ENCODE data around the gene MEAF6. TPM values are rescaled to one million over a fixed set of nuclear protein-coding genes. Genes with fewer than 3 reads are reported as not detected.

MEAF6 gene
- total RNA-seq, 1 experiment from 2014 or later, result 51.6 TPM

DNA sequence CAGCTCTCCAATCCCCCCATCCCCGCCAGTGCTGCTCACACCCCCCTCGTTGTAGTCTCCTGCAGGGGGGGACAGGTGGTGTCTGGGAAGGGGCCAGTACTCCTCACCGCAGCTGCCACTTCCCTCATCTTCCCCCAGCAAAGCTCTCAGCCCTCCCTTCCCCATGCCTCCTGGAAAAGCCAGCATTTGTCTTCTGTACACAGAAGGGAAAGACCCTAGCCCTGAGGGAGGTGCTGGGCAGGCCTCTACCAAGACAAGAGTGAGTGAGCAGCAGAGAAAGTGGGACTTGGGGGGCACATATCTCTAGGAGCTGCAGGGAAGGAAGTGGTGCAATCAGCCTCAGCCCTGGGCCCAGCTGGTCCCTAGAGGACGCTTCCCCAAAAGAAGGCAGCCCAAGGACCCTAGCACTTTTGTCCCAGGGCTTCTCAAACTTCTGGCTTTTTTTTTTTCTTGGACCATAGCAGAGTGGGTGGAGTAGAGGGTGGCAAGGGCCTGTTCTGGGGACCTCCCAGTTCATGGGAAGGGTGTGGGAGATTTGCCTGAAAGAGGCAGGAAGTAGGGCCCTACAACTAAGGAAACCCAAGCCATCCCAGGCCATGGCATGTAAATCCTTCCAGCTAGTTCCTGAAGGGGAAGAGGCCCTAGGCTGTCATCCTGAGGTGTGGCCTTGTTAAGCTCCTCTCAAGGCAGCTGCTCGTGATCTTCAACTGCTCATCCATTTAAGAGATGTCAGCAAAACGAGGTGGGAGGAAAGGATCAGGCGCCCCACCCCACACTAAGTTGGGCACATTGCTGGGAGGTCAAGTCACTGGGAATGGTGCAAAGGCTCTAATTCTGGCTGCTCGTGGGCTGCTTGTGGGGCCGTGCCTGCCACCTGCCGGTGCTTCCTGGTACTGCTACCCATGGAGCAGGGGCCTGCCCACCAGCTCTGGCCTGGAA lies 27.6 kb downstream of the MEAF6 start:
- Histone ChIP-seq H3K9ac (ENCODE audit: extremely low read depth, insufficient read length, low read length) (no peak overlapping the region), H4K91ac (ENCODE audit: insufficient read length, low read depth, low read length) (no peak overlapping the region), H4K5ac (ENCODE audit: insufficient read length, low read depth, low read length) (no peak overlapping the region), H3K79me2 (ENCODE audit: insufficient read depth, low read length) (no peaks in the 10 kb centered on the region), H4K20me1 (ENCODE audit: control insufficient read depth, insufficient read depth, insufficient read length) (no peaks in the 10 kb centered on the region), H2BK5ac (ENCODE audit: insufficient read length, low read length) (no peak overlapping the region), H3T11ph (ENCODE audit: low read length) (no peak overlapping the region), H3K18ac (ENCODE audit: insufficient read length, low read depth, low read length) (no peak overlapping the region), H4K8ac (replicated peaks; ENCODE audit: insufficient read length, low read depth, low read length) (no peak overlapping the region), H3K27ac (ENCODE audit: insufficient read length, low read depth, low read length) (no peak overlapping the region), H3K14ac (ENCODE audit: insufficient read depth, low read length) (no peak overlapping the region), H2BK12ac (ENCODE audit: insufficient read length, low read depth, low read length) (no peak overlapping the region), H3K56ac (ENCODE audit: insufficient read length, low read depth, low read length) (no peak overlapping the region), H3K79me1 (ENCODE audit: insufficient read depth, low read depth, low read length, poor library complexity, severe bottlenecking) (no peaks in the 10 kb centered on the region), H3K4me2 (ENCODE audit: insufficient read depth, insufficient read length, low read length) (no peak overlapping the region), H3K27me3 (ENCODE audit: insufficient read depth, low read length) (no peaks in the 10 kb centered on the region), H2BK120ac (ENCODE audit: low read depth, low read length, poor library complexity, severe bottlenecking) (no peak overlapping the region), H2BK20ac (ENCODE audit: low read depth, low read length, poor library complexity, severe bottlenecking) (no peak overlapping the region), H2BK15ac (ENCODE audit: low read depth, low read length) (no peak overlapping the region), H3K23me2 (ENCODE audit: insufficient read length, low read depth, low read length, poor library complexity, severe bottlenecking) (no peaks in the 10 kb centered on the region), H2AFZ (ENCODE audit: low read length) (no peak overlapping the region), H3K9me3 (ENCODE audit: control insufficient read depth, low read depth, low read length) (no peaks in the 10 kb centered on the region), H3K4me1 (ENCODE audit: insufficient read depth, low read length) (no peaks in the 10 kb centered on the region), H2AK5ac (ENCODE audit: insufficient read length, low read length) (no peak overlapping the region), H3K4ac (ENCODE audit: low read depth, low read length) (no peak overlapping the region), H3K23ac (ENCODE audit: insufficient read length, low read depth, low read length) (no peak overlapping the region)
- TF ChIP-seq, protein P1, sequence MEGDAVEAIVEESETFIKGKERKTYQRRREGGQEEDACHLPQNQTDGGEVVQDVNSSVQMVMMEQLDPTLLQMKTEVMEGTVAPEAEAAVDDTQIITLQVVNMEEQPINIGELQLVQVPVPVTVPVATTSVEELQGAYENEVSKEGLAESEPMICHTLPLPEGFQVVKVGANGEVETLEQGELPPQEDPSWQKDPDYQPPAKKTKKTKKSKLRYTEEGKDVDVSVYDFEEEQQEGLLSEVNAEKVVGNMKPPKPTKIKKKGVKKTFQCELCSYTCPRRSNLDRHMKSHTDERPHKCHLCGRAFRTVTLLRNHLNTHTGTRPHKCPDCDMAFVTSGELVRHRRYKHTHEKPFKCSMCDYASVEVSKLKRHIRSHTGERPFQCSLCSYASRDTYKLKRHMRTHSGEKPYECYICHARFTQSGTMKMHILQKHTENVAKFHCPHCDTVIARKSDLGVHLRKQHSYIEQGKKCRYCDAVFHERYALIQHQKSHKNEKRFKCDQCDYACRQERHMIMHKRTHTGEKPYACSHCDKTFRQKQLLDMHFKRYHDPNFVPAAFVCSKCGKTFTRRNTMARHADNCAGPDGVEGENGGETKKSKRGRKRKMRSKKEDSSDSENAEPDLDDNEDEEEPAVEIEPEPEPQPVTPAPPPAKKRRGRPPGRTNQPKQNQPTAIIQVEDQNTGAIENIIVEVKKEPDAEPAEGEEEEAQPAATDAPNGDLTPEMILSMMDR (conservative IDR thresholded peaks at IDR 0.05), result peak; percentile 96
- Mint-ChIP-seq H3K27me3 (ENCODE audit: low read depth) (no peaks in the 10 kb centered on the region; the same call in 1 of the 2 replicates), H3K36me3 (ENCODE audit: insufficient read depth in 1 of 3, low read depth in 3 of 3) (peaks cover 0 to 21% (median 12%) of the 10 kb centered on the region in 3 experiments; a peak in 6 of 7 replicates), H3K4me3 (no peak overlapping the region), H3K27ac (peak overlapping the region in 2 of 3 experiments; percentile 68 to 79; a peak in 3 of 7 replicates), H3K4me1 (peaks cover 4 to 13% of the 10 kb centered on the region in 2 experiments; a peak in 3 of 4 replicates), H3K9me3 (no peaks in the 10 kb centered on the region)
- no CpG with 5 or more reads among the region's 10 CpGs for WGBS (ENCODE audit: extremely low coverage, insufficient read length, low lambda C conversion rate)
- DNase-seq, result peak; percentile 83
